Endodermal cell (in vitro differentiated cells): ENCODE measurements around the gene ZNF845. TPM values are rescaled to one million over a fixed set of nuclear protein-coding genes. Genes with fewer than 3 reads are reported as not detected.
A peak's percentile ranks its signal among the peaks of the same experiment; 100 is the strongest.

Experiments used
- DNase-seq: peaks from one replicate; pipeline ENCODE4 v3.0.0-alpha.2; 2017
- H3K27ac ChIP-seq: 2 replicates; pipeline ENCODE4 v1.5.1; 2013; ENCODE audit warnings: mild to moderate bottlenecking, low read depth, low read length, moderate library complexity
- H3K27me3 ChIP-seq: 2 replicates; pipeline ENCODE4 v1.6.1; 2013; ENCODE audit warnings: mild to moderate bottlenecking, low read length, moderate library complexity; ENCODE audit not compliant: insufficient read depth, control insufficient read depth, poor library complexity, severe bottlenecking
- H3K36me3 ChIP-seq: 2 replicates; pipeline ENCODE4 v1.7.0; 2013; ENCODE audit warnings: mild to moderate bottlenecking, low read length, moderate library complexity; ENCODE audit not compliant: control insufficient read depth, insufficient read depth
- H3K4me1 ChIP-seq: one replicate; pipeline ENCODE4 v1.7.0; 2013; ENCODE audit warnings: low read length; ENCODE audit not compliant: control insufficient read depth, insufficient read depth
- H3K4me3 ChIP-seq: 2 replicates; pipeline ENCODE4 v1.5.1; 2013; ENCODE audit warnings: mild to moderate bottlenecking, low read length, moderate library complexity
- H3K9ac ChIP-seq: 2 replicates; pipeline ENCODE4 v1.6.1; 2013; ENCODE audit warnings: mild to moderate bottlenecking, low read length, moderate library complexity; ENCODE audit not compliant: poor library complexity, severe bottlenecking; ENCODE audit errors: extremely low read depth
- H3K9me3 ChIP-seq: 2 replicates; pipeline ENCODE4 v1.6.1; 2013; ENCODE audit warnings: mild to moderate bottlenecking, low read length, moderate library complexity; ENCODE audit not compliant: control insufficient read depth
- H3K27ac Mint-ChIP-seq: 2 replicates; pipeline ENCODE4 v1.8.0; 2020; ENCODE audit warnings: mixed read lengths
- H3K27me3 Mint-ChIP-seq: 2 replicates; pipeline ENCODE4 v1.8.0; 2021; ENCODE audit warnings: mild to moderate bottlenecking, mixed read lengths; ENCODE audit not compliant: insufficient read depth
- H3K36me3 Mint-ChIP-seq: 2 replicates; pipeline ENCODE4 v1.8.0; 2020; ENCODE audit warnings: low read depth, mixed read lengths
- H3K4me1 Mint-ChIP-seq: 2 replicates; pipeline ENCODE4 v1.8.0; 2020; ENCODE audit warnings: mixed read lengths
- H3K4me3 Mint-ChIP-seq: 2 replicates; pipeline ENCODE4 v1.8.0; 2020; ENCODE audit warnings: mild to moderate bottlenecking, moderate library complexity, mixed read lengths
- H3K9me3 Mint-ChIP-seq: 2 replicates; pipeline ENCODE4 v1.8.0; 2020; ENCODE audit warnings: mild to moderate bottlenecking, mixed read lengths
- WGBS, 2 experiments: methylation state at CpG; one replicate each; pipeline versions ENCODE4 v1.1.5 to v1.1.7; 2013; ENCODE audit warnings: missing lambda C conversion rate in 2 of 2, mixed read lengths in 1 of 2; ENCODE audit not compliant: insufficient coverage in 1 of 2, insufficient read length in 1 of 2; 5-methylcytosine and 5-hydroxymethylcytosine counted together
- total RNA-seq, 2 donors: library from RNA; stranded (reverse); fragmentation: NEBNext Ultra II Directional in 1 of 2; extraction: Animal tissue kit (Norgen Biotek cat#: 25700) in 1 of 2; gene quantifications; 2 replicates in 1 of 2; 3 replicates in 1 of 2; pipeline ENCODE4 v1.2.1, GENCODE V29; 2021
- TF ChIP-seq, protein P1 (sequence below): fragments of 200-600 bp; sonication (generic); conservative IDR thresholded peaks from 2 replicates; pipeline ENCODE4 v1.5.0; 2021; ENCODE audit warnings: antibody characterized with exemption, mild to moderate bottlenecking

Gene ZNF845
- total RNA-seq, 2 donors from 2014 or later: 19.0 to 24.3 TPM

DNA sequence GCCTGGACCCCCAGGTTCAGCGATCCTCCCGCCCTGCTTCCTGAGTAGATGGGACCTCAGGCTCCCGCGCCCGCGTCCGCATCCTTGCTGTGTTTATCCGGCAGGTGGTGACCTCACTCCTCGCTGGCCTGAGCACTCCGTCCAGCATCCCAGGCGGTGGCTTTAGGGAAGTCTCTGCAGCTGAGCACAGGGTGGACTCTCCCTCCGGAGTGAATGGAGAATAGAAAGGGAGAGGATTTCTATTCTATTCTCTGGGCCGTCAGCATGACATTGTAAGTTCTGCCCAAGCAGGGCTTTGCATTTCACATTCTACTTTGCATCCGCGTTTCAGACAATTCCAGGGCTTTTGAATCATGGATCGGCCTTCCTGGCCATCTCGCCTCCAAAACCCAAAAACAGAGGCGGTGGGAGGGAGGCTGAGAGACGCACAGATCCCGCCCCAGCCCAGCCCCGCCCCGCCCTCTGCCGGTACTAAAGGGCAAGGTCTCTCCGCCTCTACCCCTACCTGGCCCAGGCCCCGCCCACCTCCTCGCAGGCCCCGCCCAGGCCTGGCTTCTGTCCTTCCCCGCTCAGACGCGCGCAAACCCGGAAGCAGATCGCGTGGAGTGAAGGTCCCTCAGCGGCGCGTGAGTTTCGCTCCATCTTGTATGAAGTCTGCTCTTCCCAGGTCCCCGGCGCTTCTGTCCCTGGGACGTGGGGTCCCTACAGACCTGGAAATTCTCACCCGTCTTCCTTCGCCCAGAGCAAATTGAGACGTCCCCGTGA, 31.8 kb downstream of the ZNF845 start, which contains the start of gene ZNF525:
Gene ZNF525, plus strand, starts transcription at position 572 of the 765 bp plus-strand sequence. CDS start 6,577 bp downstream, outside the sequence.
- H3K4me1 ChIP-seq: no peaks in the 10 kb centered on the region
- H3K36me3 ChIP-seq: no peaks in the 10 kb centered on the region
- peak within 1 kb of the TSS; percentile 75 for H3K9ac ChIP-seq
- Mint-ChIP-seq H3K36me3 (peaks cover 2% of the 10 kb centered on the region), H3K27ac (peak within 1 kb of the TSS; percentile 95), H3K27me3 (no peaks in the 10 kb centered on the region), H3K4me1 (peaks cover 44% of the 10 kb centered on the region), H3K9me3 (peaks cover 2% of the 10 kb centered on the region), H3K4me3 (peak within 1 kb of the TSS; percentile 96)
- 2 to 4% methylated on average over 15 to 45 of the region's 45 CpGs for WGBS, 2 experiments
- peak within 1 kb of the TSS; percentile 98 for H3K4me3 ChIP-seq
- no peaks in the 10 kb centered on the region for H3K27me3 ChIP-seq
- H3K9me3 ChIP-seq: no peaks in the 10 kb centered on the region
- H3K27ac ChIP-seq: no peak within 1 kb of the TSS
- TF ChIP-seq, protein P1, sequence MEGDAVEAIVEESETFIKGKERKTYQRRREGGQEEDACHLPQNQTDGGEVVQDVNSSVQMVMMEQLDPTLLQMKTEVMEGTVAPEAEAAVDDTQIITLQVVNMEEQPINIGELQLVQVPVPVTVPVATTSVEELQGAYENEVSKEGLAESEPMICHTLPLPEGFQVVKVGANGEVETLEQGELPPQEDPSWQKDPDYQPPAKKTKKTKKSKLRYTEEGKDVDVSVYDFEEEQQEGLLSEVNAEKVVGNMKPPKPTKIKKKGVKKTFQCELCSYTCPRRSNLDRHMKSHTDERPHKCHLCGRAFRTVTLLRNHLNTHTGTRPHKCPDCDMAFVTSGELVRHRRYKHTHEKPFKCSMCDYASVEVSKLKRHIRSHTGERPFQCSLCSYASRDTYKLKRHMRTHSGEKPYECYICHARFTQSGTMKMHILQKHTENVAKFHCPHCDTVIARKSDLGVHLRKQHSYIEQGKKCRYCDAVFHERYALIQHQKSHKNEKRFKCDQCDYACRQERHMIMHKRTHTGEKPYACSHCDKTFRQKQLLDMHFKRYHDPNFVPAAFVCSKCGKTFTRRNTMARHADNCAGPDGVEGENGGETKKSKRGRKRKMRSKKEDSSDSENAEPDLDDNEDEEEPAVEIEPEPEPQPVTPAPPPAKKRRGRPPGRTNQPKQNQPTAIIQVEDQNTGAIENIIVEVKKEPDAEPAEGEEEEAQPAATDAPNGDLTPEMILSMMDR: peak; percentile 67
- peak; percentile 97 for DNase-seq

- peaks cover 9% of the 10 kb centered on the region for H3K36me3 Mint-ChIP-seq
- no peaks in the 10 kb centered on the region for H3K36me3 ChIP-seq
- peak overlapping the region; percentile 96 for H3K4me3 Mint-ChIP-seq
- H3K27ac ChIP-seq: no peak overlapping the region
- no peaks in the 10 kb centered on the region for H3K27me3 ChIP-seq
- 0 to 1% methylated on average over 15 to 32 of the region's 32 CpGs for WGBS, 2 experiments
- H3K4me1 Mint-ChIP-seq: peaks cover 44% of the 10 kb centered on the region
- peak overlapping the region; percentile 98 for H3K4me3 ChIP-seq
- H3K27ac Mint-ChIP-seq: peak overlapping the region; percentile 95
- TF ChIP-seq, protein P1: no peak
- no peaks in the 10 kb centered on the region for H3K27me3 Mint-ChIP-seq
- no peaks in the 10 kb centered on the region for H3K4me1 ChIP-seq
- DNase-seq: no peak
- H3K9me3 ChIP-seq: no peaks in the 10 kb centered on the region
- H3K9me3 Mint-ChIP-seq: no peaks in the 10 kb centered on the region
- H3K9ac ChIP-seq: peak overlapping the region; percentile 75
Measured at GRCh38 chr19:53365899-53366493, 32.4 kb downstream of the ZNF845 start.

GRCh38 chr19:53372196-53372595, 38.6 kb downstream of the ZNF845 start:
- H3K36me3 Mint-ChIP-seq: peaks cover 63% of the 10 kb centered on the region
- no peak overlapping the region for H3K4me3 Mint-ChIP-seq
- H3K9me3 Mint-ChIP-seq: no peaks in the 10 kb centered on the region
- 91 to 94% methylated on average over 4 of the region's 4 CpGs for WGBS, 2 experiments
- Histone ChIP-seq H3K4me3 (no peak overlapping the region), H3K9ac (no peak overlapping the region), H3K27ac (no peak overlapping the region), H3K36me3 (peaks cover 31% of the 10 kb centered on the region), H3K9me3 (peaks cover 7% of the 10 kb centered on the region), H3K27me3 (no peaks in the 10 kb centered on the region), H3K4me1 (no peaks in the 10 kb centered on the region)
- no peak for DNase-seq
- TF ChIP-seq, protein P1: no peak
- H3K27me3 Mint-ChIP-seq: no peaks in the 10 kb centered on the region
- H3K27ac Mint-ChIP-seq: peak overlapping the region; percentile 52
- H3K4me1 Mint-ChIP-seq: peaks cover 21% of the 10 kb centered on the region
